GM21825 (cell line): ENCODE measurements around the gene MOGAT1.
A peak's percentile ranks its signal among the peaks of the same experiment; 100 is the strongest.
"Not testable (repeated sequence)": the region's sequence is repeated elsewhere in the genome, so short reads cannot be mapped to it uniquely, and the experiment has no call there.

Source experiments
- ATAC-seq: cut with Tn5 transposase; IDR thresholded peaks from one replicate; pipeline ENCODE4 v1.9.1; 2021; ENCODE audit warnings: mild to moderate bottlenecking, moderate library complexity; ENCODE audit not compliant: unreplicated experiment

Gene MOGAT1

DNA sequence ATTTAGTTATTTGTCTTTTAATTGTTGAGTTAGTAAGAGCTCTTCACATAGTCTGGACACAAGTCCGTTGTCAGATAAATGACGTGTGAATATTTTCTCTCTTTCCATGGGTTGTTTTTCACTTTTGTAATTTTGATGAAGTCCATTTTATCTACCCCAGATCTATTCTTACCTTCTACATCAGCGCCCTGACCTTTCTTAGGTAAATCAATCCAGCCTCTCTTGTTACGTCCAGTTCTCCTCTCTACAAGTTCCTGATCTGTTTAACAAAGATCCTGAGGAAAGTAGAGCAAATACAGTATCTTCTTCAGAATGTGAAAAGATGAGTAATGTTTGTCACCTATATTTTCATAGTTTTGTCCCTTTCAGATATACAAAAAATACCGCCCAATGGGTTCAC is 66.9 kb downstream of the MOGAT1 start:
- no peak for ATAC-seq

DNA sequence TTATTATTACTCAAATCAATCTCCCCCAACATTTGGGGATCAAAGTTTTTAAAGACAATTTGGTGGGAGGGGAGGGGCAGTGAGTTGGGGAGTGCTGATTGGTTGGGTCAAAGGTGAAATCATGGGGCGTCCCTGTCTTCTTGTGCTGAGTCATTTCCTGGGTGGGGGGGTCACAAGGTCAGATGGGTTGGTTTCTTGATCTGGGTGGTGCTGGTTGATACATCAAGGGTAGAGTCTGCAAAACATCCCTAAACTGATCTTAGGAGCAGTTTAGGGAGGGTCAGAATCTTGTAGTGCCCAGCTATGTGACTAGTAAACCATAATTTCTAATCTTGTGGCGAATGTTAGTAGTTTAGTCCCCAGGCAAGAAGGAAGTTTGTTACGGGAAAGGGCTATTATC is 67.4 kb downstream of the MOGAT1 start:
- no peak for ATAC-seq

DNA sequence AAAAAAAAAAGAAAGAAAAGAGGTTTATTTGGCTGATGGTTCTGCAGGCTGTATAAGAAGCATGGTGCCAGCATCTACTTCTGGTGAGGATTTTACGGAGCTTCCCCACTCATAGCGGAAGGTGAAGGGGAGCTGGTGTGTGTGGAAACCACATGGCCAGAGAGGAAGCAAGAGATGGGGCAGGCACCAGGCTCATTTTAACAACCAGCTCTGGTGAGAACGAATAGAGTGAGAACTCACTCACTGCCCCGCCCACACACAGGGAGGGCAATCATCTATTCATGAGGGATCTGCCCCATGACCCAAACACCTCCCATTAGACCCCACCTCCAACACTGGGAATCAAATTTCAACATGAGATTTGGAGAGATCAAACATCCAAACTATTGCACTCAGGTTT is 68.5 kb downstream of the MOGAT1 start:
- ATAC-seq: no peak

DNA sequence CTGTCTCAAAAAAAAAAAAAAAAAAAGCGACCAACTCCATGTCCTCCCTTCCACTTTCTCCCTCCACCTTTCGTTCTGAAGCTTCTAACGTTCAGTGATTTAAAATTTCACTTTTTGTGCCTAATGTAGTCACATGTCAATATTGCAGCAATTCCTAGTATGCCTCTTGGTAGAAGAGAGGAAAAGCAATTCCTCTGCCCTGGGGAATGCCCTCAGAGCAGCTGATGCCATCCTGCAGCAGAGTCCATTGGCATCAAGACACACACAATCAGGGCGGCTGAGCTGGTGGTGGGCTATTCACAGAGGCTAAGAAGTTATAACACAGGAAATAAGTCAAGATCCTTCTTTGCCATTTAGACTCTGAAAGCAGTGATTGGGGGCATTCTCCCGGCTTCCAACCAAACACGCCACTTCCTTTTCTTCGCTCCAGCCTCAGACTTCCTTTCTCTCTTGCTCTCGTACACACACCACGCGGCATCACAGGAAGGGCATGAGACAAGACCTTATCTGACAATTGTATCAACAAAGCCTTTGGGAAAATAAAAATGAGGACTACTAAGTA is 71.9 kb downstream of the MOGAT1 start:
- ATAC-seq: no peak

DNA sequence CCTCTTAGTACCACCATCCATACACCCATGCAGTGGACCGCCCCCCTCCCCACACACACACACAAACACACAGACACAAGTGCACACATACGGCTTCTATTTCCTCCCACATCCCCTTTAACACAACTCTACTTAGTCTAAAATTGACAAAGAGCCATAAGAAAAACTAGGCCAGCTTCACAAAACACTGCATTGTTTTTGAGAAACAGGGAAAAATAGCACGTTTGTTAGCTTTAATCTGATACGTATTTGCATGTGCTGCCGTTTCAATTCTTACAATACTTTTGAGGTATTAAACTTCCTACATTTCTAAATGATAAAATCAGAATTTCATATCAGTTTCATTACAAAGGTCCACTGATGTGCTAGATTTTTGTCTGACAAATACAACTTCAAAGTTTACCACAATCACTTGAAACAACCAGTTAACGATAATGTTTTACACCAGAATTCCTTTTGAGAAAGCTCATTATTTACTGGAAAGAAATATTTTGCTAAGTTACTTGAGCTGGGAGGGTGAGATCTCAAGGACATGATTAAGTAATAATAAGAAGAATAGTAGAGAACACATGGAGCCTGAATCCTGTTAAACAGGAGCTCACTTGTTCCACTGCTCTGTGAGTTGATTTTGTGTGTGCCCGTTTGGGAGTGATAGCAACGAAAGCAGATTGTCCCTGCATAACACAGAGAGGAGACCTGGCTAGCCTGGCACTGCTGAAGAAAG is 74.5 kb downstream of the MOGAT1 start:
- ATAC-seq: no peak

DNA sequence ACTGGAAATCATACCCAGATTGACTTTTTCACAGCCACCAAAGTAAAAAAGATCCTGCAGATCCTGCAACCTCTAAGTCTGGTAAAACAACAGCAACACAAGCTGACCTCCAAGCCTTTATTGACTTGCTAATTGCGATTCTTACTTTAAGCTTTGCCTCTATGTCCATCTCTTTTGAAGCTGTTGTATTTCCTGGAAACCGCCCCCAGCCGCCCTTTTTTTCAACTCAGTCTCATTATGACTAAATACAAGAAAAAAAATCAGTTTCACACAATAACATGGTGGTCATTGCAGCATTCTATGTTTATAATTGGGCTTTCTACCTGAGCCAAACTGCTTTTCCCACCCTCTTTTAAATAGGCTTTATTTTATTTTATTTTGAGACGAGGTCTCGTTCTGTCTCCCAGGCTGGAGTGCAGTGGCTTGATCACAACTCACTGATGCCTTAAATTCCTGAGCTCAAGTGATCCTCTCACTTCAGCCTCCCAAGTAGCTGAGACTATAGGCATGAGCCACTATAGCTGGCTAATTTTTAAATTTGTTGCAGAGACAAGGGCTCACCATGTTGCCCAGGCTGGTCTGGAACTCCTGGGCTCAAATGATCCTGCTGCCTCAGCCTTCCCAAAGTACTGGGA is 76.2 kb downstream of the MOGAT1 start:
- ATAC-seq: peak; percentile 51

DNA sequence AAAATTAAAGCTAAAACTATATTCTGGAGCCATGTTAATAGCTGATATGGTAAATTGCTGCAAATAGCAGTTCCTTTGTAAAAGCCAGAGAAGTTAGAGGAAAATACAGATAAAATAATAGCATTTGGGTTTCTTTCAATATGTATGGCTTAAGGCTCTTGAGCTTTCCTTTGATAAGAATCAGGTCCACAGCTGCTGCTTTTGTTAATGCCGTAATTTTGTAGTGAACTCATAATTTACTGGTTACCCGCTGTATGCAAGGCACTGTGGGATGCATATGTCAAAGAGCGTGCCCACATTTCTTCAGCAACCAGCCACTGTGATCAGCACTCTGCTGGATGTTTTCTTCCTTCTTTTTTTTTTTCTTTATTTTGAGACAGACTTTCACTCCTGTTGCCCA is 79.1 kb downstream of the MOGAT1 start:
- ATAC-seq: no peak

DNA sequence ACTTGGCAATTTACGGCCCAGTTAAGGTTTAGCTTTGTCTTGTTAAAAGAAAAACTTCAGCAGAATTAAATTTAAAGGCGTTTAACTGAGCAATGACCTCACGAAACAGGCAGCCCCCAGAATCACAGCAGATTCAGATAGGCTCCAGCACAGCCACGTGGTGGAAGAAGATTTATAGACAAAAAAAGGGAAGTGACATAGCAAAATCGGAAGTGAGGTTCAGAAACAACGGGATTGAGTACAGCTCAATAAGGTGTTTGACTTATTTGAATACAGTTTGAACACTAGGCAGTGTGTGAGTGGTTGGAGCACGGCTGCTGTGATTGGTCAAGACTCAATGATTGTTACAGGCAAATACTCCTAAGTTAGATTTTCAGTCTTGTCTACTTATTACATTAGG is 79.8 kb downstream of the MOGAT1 start:
- ATAC-seq: no peak

DNA sequence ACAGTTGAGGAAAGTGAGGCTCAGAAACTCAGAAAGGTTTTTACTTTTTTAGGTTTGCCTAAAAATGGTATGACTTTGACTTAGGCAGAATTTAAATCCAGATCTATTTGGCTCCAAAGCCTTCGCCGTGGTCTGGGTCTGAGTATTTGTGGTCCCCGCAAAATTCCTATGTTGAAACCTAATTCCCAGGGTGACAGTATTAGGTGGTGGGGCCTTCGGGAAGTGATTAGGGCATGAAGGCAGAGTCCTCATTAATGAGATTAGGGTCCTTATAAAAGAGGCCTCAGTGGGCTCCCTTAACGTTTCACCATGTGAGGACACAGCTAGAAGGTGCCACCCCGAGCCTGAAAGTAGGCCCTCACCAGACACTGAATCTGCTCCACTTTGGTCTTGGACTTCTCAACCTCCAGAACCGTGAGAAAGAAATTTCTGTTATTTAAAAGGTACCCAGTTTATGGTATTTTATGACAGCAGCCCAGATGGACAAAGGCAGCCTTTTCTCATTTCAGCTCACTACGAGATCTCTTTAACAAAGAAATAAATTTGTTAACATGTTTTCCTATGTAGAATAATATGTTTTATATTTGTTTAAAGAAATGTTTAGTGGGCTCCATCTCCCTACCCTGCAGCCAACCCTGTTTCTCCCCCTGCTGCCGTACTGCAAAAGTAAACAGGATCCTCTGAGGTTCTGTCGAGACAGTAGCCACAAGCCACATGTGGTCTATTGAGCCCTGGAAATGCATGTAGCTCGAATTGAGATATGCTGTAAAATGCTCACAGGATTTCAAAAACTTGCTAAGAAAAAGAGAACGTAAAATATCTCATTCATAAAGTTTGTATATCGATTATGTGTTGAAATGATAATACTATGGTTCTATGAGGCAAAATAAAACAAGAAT is 80.6 kb downstream of the MOGAT1 start:
- no peak for ATAC-seq

DNA sequence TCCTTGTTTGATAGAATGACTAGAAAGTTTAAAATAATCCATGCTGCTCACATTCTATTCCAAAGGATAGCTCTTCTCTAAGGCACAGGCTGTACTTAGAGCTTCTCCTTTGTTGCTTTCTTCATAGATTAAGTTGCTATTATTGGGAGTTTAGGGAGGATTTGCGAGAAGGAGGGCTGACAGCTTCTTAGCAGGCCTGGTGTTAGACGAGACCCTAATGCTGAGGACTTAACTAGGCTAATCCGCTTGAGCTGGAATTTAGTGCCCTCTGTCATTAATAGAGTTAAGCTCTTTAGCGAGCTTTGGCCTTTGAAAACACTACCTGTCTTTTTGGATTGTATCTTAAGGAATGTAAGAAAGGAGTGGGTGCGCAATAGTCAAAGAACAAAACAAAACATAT is 81.3 kb downstream of the MOGAT1 start:
- ATAC-seq: no peak

DNA sequence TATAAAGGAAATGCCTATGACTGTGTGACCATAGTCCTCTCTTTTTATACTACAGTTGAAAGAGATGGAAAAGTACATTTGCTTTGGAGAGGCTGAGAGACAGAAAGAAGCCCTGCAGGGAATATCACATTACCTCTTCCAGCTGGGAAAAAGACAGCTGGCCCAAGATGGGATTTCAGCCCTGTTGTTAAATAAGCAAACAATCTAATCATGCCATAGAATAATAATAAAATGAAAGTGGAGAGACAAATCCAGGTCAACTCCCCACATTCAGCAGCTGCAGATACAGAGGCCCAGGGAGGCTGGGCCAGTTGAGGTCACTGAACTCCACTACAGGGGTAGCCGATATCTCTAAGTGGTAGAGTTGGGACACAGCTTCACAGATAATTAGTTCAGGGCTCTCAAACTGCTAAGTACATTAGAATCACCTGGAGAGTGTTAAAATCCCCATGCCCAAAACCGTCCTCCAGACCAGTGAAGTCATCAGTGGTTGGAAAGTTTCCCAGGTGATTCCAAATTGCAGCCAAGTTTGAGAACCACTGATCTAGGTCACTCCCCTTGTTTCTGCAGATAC is 81.9 kb downstream of the MOGAT1 start:
- no peak for ATAC-seq

DNA sequence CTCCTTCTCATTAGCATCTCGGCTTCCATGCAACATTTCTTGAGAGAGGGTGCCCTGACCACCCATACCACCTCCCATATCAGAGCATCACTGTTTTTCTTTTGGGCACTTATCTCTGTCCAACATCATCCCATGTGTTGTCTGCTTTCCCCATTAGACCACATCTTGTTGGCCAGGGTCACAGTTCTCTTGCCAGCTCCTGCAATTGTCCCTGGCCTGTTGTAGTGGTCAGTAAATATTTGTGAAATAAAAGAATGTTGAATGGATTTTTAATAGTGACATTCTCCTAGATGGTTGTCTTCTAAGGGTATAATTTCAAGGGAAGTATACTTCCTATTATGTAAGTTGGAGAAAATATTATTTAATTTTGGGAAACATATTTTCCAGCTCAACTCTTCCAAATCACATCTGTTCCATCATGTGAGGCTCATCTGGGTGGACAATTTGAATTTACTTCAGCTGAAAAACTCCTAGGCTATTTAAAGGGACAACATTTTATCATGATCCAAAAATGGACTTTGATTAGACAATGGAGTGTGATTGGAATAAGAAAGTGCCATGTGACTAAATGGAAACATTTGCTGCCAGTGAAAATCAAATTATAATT is 83.0 kb downstream of the MOGAT1 start:
- no peak for ATAC-seq

DNA sequence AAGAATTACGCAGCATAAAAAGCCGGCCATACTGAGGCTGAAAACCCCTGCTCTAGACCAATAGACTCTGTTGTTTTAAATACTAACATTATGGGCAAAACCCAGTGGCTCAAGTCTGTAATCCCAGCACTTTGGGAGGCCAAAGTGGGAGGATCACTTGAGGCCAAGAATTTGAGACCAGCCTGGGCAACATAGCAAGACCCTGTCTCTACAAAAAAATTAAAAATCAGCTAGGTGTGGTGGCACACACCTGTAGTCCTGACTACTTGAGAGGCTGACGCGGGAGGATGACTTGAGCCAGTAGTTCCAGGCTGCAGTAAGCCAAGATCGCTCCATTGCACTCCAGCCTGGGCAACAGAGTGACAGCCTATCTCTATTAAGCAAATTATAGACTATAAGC is 84.1 kb downstream of the MOGAT1 start:
- ATAC-seq: not testable (repeated sequence)

DNA sequence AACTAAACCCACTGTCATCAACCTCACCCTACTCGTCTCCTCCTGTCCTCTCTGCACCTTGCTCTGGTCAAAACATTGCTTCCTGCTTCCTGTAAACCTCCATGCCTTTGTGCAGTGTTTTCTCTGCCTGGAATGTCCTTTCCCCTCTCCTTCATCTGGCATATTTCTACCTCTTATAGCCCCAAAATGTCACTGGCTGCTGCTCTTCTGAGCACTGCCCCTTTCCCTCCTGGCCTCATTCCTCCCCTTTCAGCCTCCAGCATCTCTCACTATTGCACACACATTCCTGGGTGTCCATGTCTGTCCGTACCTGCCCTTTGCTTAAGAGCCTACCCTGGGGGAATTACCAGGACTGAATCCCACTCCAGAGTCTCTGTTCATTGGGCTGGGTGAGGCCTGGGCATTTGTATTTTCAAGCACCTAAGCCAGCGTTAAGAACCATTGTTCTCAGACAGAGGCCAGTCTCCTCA is 84.9 kb downstream of the MOGAT1 start:
- no peak for ATAC-seq

DNA sequence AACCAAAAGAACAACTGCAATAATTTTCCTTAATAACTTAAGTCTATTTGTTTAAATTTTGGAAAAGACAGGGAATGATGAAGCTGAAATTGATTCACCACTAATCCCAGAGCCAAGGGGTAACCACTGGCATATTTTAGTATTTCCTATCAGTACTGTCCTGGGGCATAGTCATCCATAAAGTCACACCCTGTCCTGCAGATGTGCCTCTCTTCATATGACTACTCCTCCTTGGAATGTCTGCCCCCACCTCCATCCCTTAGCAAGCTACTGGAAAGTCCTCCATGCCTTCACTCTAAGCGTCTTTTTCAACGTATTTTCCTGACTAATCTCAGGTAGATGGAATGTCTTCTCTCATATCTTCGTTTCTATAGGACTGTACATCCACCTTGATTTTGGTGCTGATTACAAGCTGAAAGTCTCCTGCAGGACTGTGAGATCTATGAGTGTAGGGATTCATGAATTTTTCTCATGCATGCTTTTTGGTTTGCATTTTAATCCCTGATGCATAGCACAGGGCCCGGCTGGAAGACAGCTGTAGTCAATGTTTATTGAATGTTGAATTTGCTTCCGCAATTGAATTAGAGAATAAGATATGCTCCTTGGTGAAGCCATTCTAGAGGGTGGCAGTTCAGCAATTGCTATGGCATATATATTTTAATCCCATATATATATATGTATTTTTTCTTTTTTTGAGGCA is 85.6 kb downstream of the MOGAT1 start:
- no peak for ATAC-seq
